Measurements from ENCODE around the gene SLC6A6. TPM values are rescaled to one million over a fixed set of nuclear protein-coding genes. Genes with fewer than 3 reads are reported as not detected.
"Not testable (repeated sequence)": the region's sequence is repeated elsewhere in the genome, so short reads cannot be mapped to it uniquely, and the experiment has no call there.

Gene SLC6A6
- polyA plus RNA-seq, 12 donors = 2.7 to 15.2 (median 4.2) TPM; not detected in 1

DNA sequence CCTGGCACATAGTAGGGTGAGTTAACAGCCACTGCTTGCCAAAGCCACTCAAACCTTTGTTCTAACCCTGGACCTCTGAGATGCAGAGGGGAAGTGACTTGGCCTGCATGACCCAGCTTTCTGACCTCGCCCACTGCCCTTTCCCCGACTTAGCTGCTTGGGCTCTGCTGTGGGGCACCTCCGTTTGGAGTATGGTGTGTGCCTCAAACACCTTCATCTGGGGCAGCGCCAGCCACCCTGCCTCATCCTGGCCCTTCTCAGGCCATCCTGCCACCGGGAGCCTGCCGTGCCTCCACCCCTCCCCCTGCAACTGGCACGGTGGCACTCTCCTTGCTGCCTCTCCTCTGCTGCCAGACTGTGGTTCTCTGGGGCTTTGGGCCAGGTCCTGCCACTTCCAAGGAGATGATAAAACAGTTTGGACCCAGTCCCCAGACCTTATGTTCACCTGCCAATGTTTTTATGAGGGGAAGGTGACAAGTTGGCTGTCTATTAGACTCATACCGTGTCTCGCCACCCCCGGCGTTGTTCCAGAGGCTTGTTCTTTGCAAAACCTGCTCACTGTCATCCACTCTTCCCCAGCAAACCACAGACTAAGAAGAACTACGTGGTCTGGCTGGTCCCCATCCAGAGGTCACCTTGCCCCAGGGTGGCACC is 32.2 kb downstream of the SLC6A6 start:
- DNase-seq = no peak

DNA sequence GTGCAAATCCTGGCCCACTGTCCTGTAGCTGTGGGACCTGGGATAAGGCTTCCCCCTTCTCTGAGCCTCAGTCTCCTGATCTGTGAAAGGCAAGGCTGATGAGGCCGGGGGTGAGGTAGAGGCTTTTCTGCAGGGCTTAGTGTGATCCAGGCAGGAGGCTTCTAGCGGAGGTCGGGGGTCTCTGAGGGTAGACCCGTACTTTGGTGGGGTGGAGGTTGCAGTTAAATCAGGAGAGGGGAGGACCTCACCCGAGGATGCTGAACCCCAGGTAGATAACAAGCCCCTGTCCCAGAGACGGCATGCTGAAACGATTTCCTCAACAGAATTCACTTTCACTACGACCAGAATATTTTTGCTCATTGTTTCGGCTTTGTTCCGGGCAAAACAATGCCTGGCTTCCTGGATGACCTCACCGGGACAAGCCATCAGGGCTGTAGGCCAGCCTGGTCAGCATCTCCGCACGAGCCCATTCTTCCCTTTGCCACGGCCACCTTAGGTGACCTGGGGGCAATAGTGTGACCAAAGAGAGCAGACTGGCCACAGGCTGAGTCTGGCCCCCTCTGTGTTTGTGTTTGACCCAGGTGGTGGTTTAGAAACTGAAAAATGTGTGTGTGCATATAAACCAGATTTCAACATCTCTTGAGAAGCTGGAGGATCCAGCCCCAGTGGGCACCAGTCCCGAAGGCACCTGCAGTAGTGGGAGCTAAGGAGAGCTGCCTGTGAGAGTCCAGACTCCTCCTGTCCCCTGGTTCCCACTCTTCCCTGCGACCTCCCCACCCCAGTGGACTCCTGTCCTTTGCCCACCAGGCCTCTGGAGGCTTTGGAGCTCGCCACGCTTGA is 33.0 kb downstream of the SLC6A6 start:
- DNase-seq = no peak

DNA sequence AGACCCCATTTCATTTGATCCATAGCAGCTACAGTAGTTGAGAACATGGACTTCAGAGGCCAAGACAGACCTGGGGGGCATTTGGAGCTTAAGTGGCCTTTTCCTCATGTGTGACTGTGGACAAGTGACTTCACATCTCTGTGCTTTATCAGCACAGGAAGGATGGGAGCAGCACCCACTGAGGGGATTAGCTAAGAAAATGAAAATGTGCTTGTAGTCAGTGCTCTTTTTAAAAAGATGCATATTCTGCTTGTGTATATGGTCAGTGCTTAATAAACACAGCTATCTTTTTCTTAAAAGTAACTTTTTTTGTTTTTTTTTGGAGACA is 34.5 kb downstream of the SLC6A6 start:
- DNase-seq = no peak

GRCh38 chr3:14437705-14438104 is 35.3 kb downstream of the SLC6A6 start:
- not testable (repeated sequence) for DNase-seq

DNA sequence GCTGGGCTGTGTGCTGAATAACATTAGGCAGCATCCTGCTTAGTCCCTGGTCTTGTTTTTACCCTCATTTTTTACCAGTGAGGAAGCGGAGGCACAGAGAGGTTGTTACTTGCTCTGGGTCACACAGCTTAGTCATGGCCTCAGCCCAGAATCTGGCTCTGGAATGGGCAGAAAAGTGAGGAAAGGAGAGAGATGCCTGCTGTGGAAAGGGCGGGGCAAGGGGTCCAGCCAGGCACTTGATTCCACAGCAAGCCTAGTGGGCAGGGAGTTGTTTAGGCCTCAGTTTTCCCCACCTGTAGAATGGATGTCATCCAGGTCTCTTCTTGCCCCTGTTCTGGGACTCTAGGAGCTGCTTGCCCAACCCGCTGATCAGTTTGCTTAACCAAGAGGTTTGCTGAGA is 35.9 kb downstream of the SLC6A6 start:
- DNase-seq = no peak

DNA sequence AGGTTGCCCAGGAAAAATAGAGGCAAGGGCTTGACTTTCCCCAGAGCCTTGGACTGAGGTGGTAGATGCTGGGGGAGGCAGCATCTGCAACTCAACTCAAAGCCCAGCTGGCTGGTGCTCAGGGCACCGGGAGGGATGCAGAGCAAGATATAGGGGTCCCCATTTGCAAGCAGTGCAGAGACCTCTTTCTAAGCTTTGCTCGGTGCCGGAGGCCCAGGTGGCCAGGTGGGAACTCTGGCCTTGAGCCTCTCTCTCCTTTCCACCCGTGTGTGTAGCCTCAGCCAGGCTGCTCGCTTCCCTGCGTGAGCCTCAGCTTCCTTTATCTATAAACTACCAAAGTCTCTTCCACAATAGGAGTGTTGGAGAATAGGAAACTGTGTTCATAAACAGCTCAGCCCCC is 36.5 kb downstream of the SLC6A6 start:
- DNase-seq = no peak

DNA sequence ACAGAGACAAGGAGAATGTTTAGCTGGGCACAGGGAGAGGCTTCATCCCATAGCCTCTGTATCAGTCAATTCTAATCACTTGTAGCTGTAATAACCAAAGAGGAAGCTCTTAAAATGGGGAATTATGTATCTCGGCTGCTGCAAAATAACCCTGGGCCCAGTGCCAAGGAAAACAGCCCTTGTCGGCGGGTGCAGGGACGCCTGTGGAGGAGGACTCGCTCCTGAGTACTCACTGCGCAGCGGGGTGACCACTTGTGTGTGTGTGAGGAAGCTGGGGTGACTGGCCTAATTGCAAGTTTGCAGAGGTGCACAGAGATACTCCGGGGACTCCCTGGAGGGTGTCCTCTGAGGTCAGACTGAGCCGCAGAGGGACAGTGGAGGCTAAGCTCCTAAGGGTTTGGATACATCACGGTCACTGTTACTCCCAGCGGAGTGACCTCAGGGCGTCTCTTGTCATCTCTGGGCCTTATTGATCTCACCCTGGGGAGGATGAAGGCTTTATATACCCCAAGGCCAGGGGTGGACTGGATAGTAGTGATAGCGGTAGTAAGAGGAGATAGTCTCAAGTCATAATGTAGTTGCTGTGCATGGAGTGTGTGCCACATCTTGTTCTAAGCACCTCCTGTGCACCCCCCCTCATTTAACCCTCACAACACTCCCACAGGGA is 37.2 kb downstream of the SLC6A6 start:
- DNase-seq = peak; percentile 59

GRCh38 chr3:14440168-14440518 is 37.7 kb downstream of the SLC6A6 start:
- no peak for DNase-seq

GRCh38 chr3:14440531-14441239 is 38.3 kb downstream of the SLC6A6 start:
- no peak for DNase-seq

DNA sequence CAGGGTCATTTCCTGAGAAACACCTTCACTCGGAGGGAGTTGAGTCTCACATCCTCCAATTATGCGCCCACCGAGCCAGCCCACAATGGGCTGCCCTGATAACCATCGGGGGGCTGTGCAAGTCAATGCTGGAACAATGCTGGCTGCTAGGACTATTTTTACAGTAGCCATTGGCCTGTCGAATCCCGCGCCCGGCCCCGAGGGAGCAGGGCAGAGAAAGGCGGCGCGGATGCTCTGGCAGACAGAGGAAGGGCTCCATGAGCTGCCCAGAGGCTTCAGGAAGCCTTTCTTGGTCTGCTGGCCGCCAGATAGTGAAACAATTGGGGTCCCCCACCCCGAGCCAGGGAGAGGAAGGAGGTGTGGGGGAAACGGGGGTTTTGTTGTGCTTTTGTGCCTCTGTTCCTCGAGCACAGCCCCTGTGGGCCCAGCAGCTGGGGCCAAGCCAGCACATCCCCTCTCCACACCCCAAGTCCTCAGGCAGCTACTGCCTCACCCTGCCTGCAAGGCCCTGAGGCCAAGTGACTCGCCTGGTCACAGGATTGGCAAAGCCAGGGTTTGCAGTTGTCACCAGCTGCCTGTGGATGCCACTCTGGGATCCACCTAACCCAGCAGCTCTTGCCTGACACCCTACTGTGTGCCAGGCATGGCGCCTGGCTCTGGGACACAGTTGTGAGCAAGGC is 39.0 kb downstream of the SLC6A6 start:
- DNase-seq = no peak

- no peak for DNase-seq
Observed at GRCh38 chr3:14441920-14442300, 39.5 kb downstream of the SLC6A6 start.

- DNase-seq = no peak
Observed at GRCh38 chr3:14444380-14444779, 42.0 kb downstream of the SLC6A6 start.

DNA sequence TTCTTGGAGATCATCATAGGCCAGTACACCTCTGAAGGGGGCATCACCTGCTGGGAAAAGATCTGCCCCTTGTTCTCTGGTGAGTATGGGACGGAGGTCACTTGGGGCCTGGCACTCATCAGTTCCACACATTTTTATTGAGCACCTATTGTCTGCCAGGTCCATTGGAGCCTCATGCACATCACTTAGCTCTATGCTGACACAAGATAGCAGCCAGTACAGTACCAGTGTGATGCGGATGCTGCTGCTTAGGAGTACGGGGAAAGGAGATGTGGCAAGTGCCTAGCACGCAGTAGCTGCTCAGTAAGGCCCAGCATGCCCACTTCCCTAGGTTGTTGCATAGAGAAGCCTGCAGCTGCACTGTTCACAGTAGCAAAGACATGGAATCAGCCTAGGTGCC is 43.4 kb downstream of the SLC6A6 start:
- DNase-seq = no peak

DNA sequence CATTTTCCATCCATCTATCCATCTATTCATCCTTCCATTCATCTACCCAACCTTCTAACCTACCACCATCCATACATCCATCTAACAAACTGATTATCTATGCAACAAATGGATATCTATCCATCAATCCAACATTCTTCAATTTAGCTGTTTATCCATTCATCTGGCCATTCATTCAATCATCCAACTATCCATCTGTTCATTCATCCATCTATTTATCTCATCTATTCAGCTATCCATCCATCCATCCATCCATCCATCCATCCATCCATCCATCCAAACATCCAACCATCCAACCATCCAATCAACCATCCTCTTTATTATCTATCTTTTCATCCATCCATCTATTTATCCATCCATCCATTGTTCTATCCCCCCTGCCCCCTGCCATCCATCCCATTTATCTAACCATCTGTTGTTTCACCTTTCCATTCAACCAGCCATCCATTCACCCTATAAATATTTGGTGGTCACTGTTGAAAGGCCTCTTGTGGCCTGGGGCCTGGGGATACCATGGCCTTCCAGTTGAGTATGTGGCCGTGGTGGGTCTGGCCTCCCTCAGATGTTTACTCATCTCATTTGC is 44.7 kb downstream of the SLC6A6 start:
- no peak for DNase-seq

DNA sequence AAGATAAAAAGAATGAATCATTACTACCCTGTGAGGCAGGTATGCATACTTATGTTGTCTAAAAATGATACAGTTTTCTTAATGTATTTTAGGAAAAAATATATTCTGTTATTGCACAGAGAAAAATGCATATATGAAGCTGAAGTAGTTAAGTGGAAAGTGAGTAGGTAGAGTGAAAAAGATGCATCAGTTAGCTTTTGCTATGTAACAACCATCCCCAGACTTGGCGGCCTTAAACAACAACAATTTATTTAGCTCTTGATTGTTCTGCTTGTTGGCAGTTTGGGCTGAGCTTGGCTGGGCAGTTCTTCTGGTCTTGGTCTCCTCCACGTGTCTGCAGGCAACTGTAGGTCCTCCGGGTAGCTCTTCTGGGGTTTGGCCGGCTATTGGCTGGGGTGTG is 45.7 kb downstream of the SLC6A6 start:
- no peak for DNase-seq

- no peak for DNase-seq
Observed at GRCh38 chr3:14448756-14449727, 46.6 kb downstream of the SLC6A6 start.

DNA sequence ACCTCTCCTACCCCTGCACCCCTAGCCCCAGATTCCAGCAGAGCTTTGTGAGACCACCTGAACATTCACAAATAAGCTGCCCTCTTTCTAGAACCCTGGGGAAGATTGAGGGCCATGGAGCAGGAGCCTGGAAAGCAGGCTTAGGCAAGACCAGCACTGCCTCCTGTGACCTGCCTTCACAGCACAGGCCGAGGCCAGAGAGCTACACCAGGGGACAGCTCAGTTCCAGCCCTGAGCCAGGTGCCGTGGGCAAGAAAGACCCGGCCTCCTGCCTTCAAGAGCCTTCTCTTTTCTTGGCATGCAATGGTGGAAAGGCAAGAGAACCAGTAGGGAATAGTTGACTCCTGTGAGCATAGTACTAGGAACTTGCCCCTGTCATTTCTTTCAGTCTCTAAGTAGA is 48.1 kb downstream of the SLC6A6 start:
- DNase-seq = no peak

- DNase-seq = no peak
Observed at GRCh38 chr3:14450922-14451606, 48.7 kb downstream of the SLC6A6 start.

DNA sequence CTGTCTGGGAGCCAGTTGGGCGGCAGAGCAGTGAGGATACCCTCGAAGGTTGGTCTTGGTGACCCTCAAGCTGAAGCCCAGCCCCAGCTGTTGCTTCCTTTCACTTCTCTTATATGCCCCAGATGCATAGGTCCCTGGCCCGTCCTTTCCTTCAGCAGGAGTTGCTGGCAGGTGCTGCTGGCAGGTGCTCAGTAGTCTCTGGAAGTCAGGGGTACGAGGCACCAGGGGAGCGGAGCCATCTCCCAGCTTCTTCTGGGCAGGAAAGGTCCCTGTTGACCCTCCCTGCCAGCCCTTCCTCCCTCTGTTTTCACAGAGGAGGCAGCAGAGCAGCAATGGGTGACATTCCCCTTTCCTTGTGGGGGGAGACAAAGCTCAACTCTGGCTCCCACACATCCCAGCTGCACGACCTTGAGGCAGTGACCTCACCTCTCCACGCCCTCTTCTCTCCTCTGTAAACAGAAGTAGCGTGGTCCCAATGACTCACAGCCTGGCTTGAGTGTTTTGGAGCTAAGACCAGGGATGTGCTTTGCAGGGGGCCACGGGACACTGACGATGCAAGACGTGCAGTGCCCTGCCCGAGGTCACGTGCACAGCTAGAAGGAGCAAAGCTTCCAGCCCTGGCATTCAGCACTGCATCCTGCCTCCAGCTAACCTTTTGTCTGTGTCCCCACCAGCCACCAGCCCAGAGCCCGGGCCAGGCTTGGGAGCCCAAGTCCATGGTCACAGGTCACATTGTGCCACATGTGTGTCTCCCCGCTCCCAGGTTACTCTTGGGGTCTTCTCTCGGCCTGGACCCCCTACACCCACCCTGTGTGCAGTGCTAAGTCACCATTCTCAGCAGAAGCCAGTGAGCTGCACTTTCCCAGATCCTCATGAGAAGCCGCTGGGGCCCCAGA is 49.7 kb downstream of the SLC6A6 start:
- peak; percentile 76 for DNase-seq

Measured in muscle of arm (tissue), 12 donors.